Chondrocyte (in vitro differentiated cells): ENCODE measurements around the gene PCCA. TPM values are rescaled to one million over a fixed set of nuclear protein-coding genes. Genes with fewer than 3 reads are reported as not detected.
"Not testable (repeated sequence)": the region's sequence is repeated elsewhere in the genome, so short reads cannot be mapped to it uniquely, and the experiment has no call there.

ENCODE experiments used
- DNase-seq: peaks from one replicate; pipeline ENCODE4 v3.0.0; 2021; ENCODE audit warnings: mixed read lengths, low spot score
- H3K27ac Mint-ChIP-seq: one replicate; pipeline ENCODE4 v1.8.0; 2021; ENCODE audit warnings: mild to moderate bottlenecking, moderate library complexity, mixed read lengths; ENCODE audit not compliant: unreplicated experiment
- H3K27me3 Mint-ChIP-seq: 2 replicates; pipeline ENCODE4 v1.8.0; 2021; ENCODE audit warnings: low read depth, mixed read lengths
- H3K36me3 Mint-ChIP-seq: 2 replicates; pipeline ENCODE4 v1.8.0; 2021; ENCODE audit warnings: low read depth, mixed read lengths
- H3K4me1 Mint-ChIP-seq: 2 replicates; pipeline ENCODE4 v1.8.0; 2021; ENCODE audit warnings: low read depth, mild to moderate bottlenecking, mixed read lengths
- H3K4me3 Mint-ChIP-seq: one replicate; pipeline ENCODE4 v1.8.0; 2021; ENCODE audit warnings: mild to moderate bottlenecking, moderate library complexity, mixed read lengths; ENCODE audit not compliant: unreplicated experiment
- H3K9me3 Mint-ChIP-seq: 2 replicates; pipeline ENCODE4 v1.8.0; 2021; ENCODE audit warnings: low read depth, mixed read lengths
- total RNA-seq: library from RNA; stranded (reverse); gene quantifications from 3 replicates; pipeline ENCODE4 v1.2.1, GENCODE V29; 2021
- TF ChIP-seq, protein P1 (sequence below): fragments of 200-600 bp; sonication (generic); IDR thresholded peaks from 2 replicates; pipeline ENCODE4 v1.5.0; 2021; ENCODE audit warnings: antibody characterized with exemption, mild to moderate bottlenecking, moderate library complexity

Gene PCCA
- total RNA-seq, 1 donor from 2014 or later = 15.1 TPM

DNA sequence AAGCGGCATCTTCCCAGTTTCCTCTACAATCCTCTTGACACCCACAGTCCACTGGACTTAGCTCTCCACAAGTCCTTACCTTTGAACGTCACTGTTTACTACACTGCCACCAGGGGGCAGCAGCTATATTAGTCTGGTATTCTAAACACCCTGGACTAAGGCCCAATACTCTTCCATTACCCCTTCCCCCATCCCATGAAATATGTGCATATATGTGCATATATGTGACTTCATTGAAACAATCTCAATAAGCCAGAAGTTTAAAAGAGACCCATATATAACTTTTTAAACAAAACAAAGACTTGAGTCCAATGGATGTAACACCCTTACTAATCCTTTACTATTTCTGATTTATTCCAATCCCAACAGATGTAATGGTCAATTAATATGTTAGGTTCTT lies 484.2 kb downstream of the PCCA start:
- Mint-ChIP-seq H3K4me1 (no peaks in the 10 kb centered on the region), H3K36me3 (peaks cover 3% of the 10 kb centered on the region), H3K27ac (no peak overlapping the region), H3K4me3 (no peak overlapping the region), H3K9me3 (no peaks in the 10 kb centered on the region), H3K27me3 (no peaks in the 10 kb centered on the region)
- TF ChIP-seq, protein P1, sequence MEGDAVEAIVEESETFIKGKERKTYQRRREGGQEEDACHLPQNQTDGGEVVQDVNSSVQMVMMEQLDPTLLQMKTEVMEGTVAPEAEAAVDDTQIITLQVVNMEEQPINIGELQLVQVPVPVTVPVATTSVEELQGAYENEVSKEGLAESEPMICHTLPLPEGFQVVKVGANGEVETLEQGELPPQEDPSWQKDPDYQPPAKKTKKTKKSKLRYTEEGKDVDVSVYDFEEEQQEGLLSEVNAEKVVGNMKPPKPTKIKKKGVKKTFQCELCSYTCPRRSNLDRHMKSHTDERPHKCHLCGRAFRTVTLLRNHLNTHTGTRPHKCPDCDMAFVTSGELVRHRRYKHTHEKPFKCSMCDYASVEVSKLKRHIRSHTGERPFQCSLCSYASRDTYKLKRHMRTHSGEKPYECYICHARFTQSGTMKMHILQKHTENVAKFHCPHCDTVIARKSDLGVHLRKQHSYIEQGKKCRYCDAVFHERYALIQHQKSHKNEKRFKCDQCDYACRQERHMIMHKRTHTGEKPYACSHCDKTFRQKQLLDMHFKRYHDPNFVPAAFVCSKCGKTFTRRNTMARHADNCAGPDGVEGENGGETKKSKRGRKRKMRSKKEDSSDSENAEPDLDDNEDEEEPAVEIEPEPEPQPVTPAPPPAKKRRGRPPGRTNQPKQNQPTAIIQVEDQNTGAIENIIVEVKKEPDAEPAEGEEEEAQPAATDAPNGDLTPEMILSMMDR = peak; percentile 84
- DNase-seq = no peak

DNA sequence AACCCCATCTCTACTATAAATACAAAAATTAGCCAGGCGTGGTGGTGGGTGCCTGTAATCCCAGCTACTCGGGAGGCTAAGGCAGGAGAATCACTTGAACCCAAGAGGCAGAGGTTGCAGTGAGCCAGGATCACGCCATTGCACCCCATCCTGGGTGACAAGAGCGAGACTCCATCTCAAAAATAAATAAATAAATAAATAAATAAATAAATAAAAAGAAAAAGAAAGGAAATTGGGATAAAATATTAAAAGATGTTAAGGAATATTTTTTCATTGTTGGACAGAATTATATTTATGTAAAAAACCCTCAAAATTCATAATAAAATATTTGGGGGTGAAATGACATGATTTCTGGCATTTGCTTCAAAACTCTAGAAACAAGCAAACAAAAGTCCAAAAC lies 488.3 kb downstream of the PCCA start:
- H3K27ac Mint-ChIP-seq, DNase-seq, H3K4me3 Mint-ChIP-seq, H3K4me1 Mint-ChIP-seq, H3K27me3 Mint-ChIP-seq: not testable (repeated sequence)
- Mint-ChIP-seq H3K9me3 (peaks cover 11% of the 10 kb centered on the region), H3K36me3 (peaks cover 17% of the 10 kb centered on the region)

Other genes with a start within 250 kb of the PCCA start
- 2.7 to 5.8 TPM (median 3.1 TPM) in 3 replicates for gene ZIC5, start 117.3 kb upstream of the PCCA start, total RNA-seq
- gene ZIC2, start 107.3 kb upstream of the PCCA start, total RNA-seq = 26.4 to 55.8 TPM (median 30.6 TPM) in 3 replicates